Measurements from ENCODE around the gene ST6GALNAC1. TPM values are rescaled to one million over a fixed set of nuclear protein-coding genes. Genes with fewer than 3 reads are reported as not detected.
A peak's percentile ranks its signal among the peaks of the same experiment; 100 is the strongest.

Gene ST6GALNAC1
- total and polyA plus RNA-seq, 2 of the 8 experiments (the other 6 are each of a cell fraction or from before 2014, with no cell fraction given), result not detected

DNA sequence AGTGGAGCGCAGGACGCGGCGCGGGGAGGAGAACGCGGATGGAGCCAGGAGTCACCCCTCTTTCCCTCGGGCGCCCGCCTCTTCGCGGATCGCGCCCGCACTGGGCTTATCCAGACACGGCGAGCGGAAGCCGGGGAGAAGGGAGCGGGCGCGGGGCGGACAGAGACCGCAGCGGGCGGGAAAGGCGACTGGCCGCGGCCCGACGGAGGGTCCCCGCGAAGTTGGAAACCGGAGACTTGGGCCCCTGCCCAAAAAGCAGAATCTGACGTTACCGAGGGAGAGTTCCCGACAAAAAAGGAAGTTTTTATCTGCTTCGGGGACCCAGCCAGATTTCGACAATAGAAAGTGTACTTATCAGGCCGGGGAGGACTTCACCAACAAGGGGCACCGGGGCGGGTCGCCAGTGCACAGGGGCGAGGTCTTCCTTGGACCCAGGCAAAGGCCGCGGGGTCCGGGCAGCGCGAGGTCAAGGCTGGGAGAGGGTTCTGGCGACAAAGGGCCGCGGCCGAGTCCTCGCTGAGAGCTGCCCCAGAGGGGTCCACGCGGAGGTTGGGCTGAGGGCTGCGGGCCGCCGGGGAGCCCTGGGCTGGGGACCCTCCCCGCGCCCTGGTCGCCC is 58.4 kb downstream of the ST6GALNAC1 start:
- POLR2A ChIA-PET (ENCODE audit: partially characterized antibody), result interaction anchor here (0.9 to 1.9 kb wide), 7 partner anchors 12 to 152 kb away, joined by 3 to 16 read pairs (median 5); no protein-coding TSS in a partner anchor
- Histone ChIP-seq H3K4me1 (replicated peaks in 1 of 4; ENCODE audit: control insufficient read depth in 3 of 4, insufficient read depth in 4 of 4, low read length in 3 of 4) (peaks cover 0 to 25% (median 11%) of the 10 kb centered on the region in 4 experiments; a peak in 6 of 7 replicates), H3K18ac (ENCODE audit: extremely low read depth, low read length) (peak overlapping the region; percentile 48; the same call in 1 of the 2 replicates), H3K36me3 (ENCODE audit: control insufficient read depth in 2 of 4, insufficient read depth in 4 of 4, low read length in 3 of 4) (peaks cover 0 to 9% (median 0%) of the 10 kb centered on the region in 4 experiments; a peak in 1 of 8 replicates), H4K5ac (ENCODE audit: insufficient read length, low read depth, low read length) (no peak overlapping the region), H3K14ac (ENCODE audit: insufficient read length) (no peak overlapping the region), H3K79me1 (ENCODE audit: low read depth, low read length) (no peaks in the 10 kb centered on the region), H2AFZ (ENCODE audit: low read length) (peak overlapping the region; percentile 94), H4K8ac (ENCODE audit: extremely low read depth, insufficient read depth, low read length) (no peak overlapping the region), H3K79me2 (ENCODE audit: control insufficient read depth in 1 of 2, insufficient read depth in 2 of 2, low read length in 2 of 2) (no peaks in the 10 kb centered on the region), H3K4ac (replicated peaks; ENCODE audit: insufficient read length, low read depth, low read length) (no peak overlapping the region), H2BK15ac (ENCODE audit: low read length) (0 out of 2 replicates have a peak overlapping the region, but pooled peaks have one; percentile 12), H3K27me3 (replicated peaks in 1 of 4; ENCODE audit: control insufficient read depth in 3 of 4, extremely low read depth in 1 of 4, insufficient read depth in 3 of 4, low read length in 3 of 4) (peaks cover 33 to 67% (median 53%) of the 10 kb centered on the region in 4 experiments), H3K23me2 (ENCODE audit: low read depth, low read length) (peaks cover 13% of the 10 kb centered on the region), H3K23ac (ENCODE audit: insufficient read length) (no peak overlapping the region), H2BK20ac (ENCODE audit: low read length) (no peak overlapping the region), H2BK12ac (ENCODE audit: low read depth, low read length) (no peak overlapping the region), H3K4me2 (ENCODE audit: insufficient read depth in 1 of 2, low read depth in 2 of 2, low read length in 2 of 2) (peak overlapping the region; percentile 87 to 99), H2BK5ac (ENCODE audit: low read depth, low read length) (no peak overlapping the region), H3K4me3 (ENCODE audit: extremely low read depth in 1 of 4, insufficient read depth in 2 of 4, low read depth in 3 of 4, low read length in 4 of 4) (peak overlapping the region; percentile 42 to 81 (median 48)), H4K20me1 (replicated peaks in 1 of 2; ENCODE audit: control insufficient read depth in 1 of 2, insufficient read depth in 2 of 2, low read length in 2 of 2) (peaks cover 0 to 2% of the 10 kb centered on the region in 2 experiments), H2AK5ac (ENCODE audit: low read depth, low read length) (no peak overlapping the region), H3K9me3 (ENCODE audit: insufficient read depth in 2 of 2, low read depth in 1 of 2, low read length in 1 of 2) (0 out of 4 replicates have a peak, but pooled peaks cover 0 to 2% of the 10 kb centered on the region in 2 experiments), H3K27ac (ENCODE audit: low read depth, low read length) (no peak overlapping the region), H4K91ac (replicated peaks; ENCODE audit: insufficient read length, low read length) (no peak overlapping the region), H3K9ac (replicated peaks in 1 of 4; ENCODE audit: extremely low read depth in 1 of 4, low read depth in 3 of 4, low read length in 3 of 4) (0 out of 7 replicates have a peak overlapping the region, but pooled peaks of 1 of the 4 experiments have one; percentile 26), H2BK120ac (replicated peaks; ENCODE audit: low read depth, low read length) (no peak overlapping the region), H3K56ac (replicated peaks; ENCODE audit: insufficient read length, low read depth, low read length) (no peak overlapping the region)
- CTCF ChIA-PET (ENCODE audit: partially characterized antibody), result interaction anchor here (1.0 to 3.5 kb wide), 8 partner anchors 9 to 149 kb away, joined by 3 to 12 read pairs (median 4); no protein-coding TSS in a partner anchor
- no peak for FAIRE-seq
- 3% methylated on average over 56 of the region's 62 CpGs; no CpG with 5 or more reads in 1 of the 2 experiments for WGBS, 2 experiments (ENCODE audit: extremely low coverage in 1 of 2, insufficient coverage in 1 of 2, insufficient read length in 1 of 2, insufficient replicate concordance in 2 of 2, low coverage in 1 of 2, low lambda C conversion rate in 2 of 2, missing lambda C conversion rate in 1 of 2)
- peak in 1 of 2 experiments; percentile 72 for DNase-seq (ENCODE audit: low read depth in 1 of 2, low spot score in 2 of 2)
- TF ChIP-seq RBBP5 (IDR thresholded peaks at IDR 0.05; ENCODE audit: borderline replicate concordance, low read depth, low read length), result no peak
- TF ChIP-seq, protein P1, sequence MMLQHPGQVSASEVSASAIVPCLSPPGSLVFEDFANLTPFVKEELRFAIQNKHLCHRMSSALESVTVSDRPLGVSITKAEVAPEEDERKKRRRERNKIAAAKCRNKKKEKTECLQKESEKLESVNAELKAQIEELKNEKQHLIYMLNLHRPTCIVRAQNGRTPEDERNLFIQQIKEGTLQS (IDR thresholded peaks at IDR 0.05; ENCODE audit: insufficient read depth, low read depth, low read length), result no peak
- peak; percentile 5 for TF ChIP-seq CTBP2 (IDR thresholded peaks at IDR 0.05; ENCODE audit: borderline replicate concordance, insufficient read depth, insufficient read length, low read length)
- no peak for TF ChIP-seq NANOG (IDR thresholded peaks at IDR 0.05; ENCODE audit: insufficient read depth, low read depth, low read length, poor library complexity, severe bottlenecking)
- TF ChIP-seq, protein P2, sequence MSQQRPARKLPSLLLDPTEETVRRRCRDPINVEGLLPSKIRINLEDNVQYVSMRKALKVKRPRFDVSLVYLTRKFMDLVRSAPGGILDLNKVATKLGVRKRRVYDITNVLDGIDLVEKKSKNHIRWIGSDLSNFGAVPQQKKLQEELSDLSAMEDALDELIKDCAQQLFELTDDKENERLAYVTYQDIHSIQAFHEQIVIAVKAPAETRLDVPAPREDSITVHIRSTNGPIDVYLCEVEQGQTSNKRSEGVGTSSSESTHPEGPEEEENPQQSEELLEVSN (IDR thresholded peaks at IDR 0.05), result peak; percentile 82
- 0 out of 2 replicates have a peak, but pooled peaks have one; percentile 17 for TF ChIP-seq PHF8 (conservative IDR thresholded peaks at IDR 0.05; ENCODE audit: low read depth, low read length)
- no peak for TF ChIP-seq USF2 (IDR thresholded peaks at IDR 0.05; ENCODE audit: low read length)
- peak; percentile 96 for TF ChIP-seq EZH2 (IDR thresholded peaks at IDR 0.05; ENCODE audit: low read depth, low read length, severe bottlenecking)
